Measurements from ENCODE around the gene GPT2. TPM values are rescaled to one million over a fixed set of nuclear protein-coding genes. Genes with fewer than 3 reads are reported as not detected.

Gene GPT2
- total RNA-seq, 1 donor from 2014 or later = 6.2 TPM

DNA sequence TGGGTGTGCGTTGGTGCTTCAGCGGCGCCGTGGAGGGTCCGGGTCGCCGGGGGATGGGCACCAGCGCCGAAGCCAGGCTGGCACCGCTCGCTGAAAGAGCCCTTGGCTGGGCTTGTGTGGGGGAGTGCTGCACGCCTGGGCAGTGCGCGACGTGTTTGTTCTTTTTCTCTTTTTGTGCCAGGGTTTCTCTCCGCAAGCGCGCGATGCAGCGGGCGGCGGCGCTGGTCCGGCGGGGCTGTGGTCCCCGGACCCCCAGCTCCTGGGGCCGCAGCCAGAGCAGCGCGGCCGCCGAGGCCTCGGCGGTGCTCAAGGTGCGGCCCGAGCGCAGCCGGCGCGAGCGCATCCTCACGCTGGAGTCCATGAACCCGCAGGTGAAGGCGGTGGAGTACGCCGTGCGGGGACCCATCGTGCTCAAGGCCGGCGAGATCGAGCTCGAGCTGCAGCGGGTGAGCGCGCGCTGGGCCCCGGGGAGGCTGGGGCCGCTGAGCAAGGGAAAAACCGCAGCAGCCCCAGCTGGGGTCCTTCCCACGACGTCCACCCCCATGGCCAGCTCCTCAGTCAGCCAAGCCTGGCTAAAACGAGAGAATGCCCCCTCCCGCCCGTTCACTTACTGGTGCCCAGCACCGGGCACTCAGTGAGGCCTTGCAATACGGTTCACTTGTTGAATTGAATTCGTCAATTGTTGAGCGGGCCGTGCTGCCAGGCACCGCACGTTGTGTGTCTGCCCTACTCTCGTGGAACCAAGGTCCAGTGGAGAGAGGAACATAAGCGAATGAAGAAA is 541 bp downstream of the GPT2 start:
- TF ChIP-seq, protein P1, sequence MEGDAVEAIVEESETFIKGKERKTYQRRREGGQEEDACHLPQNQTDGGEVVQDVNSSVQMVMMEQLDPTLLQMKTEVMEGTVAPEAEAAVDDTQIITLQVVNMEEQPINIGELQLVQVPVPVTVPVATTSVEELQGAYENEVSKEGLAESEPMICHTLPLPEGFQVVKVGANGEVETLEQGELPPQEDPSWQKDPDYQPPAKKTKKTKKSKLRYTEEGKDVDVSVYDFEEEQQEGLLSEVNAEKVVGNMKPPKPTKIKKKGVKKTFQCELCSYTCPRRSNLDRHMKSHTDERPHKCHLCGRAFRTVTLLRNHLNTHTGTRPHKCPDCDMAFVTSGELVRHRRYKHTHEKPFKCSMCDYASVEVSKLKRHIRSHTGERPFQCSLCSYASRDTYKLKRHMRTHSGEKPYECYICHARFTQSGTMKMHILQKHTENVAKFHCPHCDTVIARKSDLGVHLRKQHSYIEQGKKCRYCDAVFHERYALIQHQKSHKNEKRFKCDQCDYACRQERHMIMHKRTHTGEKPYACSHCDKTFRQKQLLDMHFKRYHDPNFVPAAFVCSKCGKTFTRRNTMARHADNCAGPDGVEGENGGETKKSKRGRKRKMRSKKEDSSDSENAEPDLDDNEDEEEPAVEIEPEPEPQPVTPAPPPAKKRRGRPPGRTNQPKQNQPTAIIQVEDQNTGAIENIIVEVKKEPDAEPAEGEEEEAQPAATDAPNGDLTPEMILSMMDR (IDR thresholded peaks at IDR 0.05) = no peak
- Histone ChIP-seq H3K27me3 (no peaks in the 10 kb centered on the region), H3K36me3 (no peaks in the 10 kb centered on the region), H3K4me1 (peaks cover 4% of the 10 kb centered on the region), H3K27ac (no peak overlapping the region), H3K9me3 (no peaks in the 10 kb centered on the region), H3K4me3 (peak overlapping the region; percentile 91)
- DNase-seq (no peak), ATAC-seq (peak; percentile 8)
- intact Hi-C loops (cut with DNase I) = no loop called here

DNA sequence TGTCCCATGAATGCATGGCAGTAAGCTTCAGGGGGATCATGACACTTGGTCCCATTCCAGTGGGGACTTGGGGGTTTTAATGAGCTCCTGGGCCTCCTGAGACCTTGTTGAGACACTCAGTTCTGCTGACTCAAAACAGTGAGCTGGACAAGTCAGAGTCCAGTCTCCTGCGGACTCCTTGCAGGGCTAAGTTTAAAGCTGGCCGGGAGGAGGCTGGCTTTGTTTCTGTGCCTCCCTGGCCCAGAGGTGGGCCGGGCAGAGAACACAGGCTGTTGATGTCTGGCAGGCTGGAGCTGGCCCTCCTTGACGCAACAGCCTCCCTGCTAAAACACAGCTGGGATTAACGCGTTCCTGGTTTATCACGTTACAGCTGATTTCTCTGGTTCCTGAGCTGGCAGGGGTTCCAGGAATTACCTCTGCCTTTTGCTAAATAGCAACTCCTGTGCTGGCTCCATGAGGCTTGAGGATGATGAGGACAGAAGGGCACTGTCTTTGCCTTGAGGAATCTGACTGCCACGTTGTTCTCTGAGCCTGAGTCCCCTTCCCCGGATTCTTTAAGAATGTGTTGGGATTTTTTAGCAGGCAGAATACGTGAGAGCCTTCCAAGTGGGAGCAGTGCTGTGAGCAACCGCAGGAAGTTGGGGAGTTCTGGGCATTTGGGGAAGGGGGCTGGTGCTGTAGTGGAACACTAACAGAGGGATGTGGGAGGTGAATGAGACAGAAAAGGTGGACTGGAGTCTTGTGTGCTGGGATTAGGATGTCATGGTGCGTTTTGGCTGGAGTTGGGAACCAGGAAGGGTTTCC is 2.0 kb downstream of the GPT2 start:
- Histone ChIP-seq H3K4me3 (no peak overlapping the region), H3K9me3 (no peaks in the 10 kb centered on the region), H3K27ac (no peak overlapping the region), H3K36me3 (no peaks in the 10 kb centered on the region), H3K4me1 (peaks cover 4% of the 10 kb centered on the region), H3K27me3 (no peaks in the 10 kb centered on the region)
- DNase-seq (peak; percentile 40), ATAC-seq (no peak)
- TF ChIP-seq, protein P1 (IDR thresholded peaks at IDR 0.05) = no peak
- intact Hi-C loops (cut with DNase I) = no loop called here

DNA sequence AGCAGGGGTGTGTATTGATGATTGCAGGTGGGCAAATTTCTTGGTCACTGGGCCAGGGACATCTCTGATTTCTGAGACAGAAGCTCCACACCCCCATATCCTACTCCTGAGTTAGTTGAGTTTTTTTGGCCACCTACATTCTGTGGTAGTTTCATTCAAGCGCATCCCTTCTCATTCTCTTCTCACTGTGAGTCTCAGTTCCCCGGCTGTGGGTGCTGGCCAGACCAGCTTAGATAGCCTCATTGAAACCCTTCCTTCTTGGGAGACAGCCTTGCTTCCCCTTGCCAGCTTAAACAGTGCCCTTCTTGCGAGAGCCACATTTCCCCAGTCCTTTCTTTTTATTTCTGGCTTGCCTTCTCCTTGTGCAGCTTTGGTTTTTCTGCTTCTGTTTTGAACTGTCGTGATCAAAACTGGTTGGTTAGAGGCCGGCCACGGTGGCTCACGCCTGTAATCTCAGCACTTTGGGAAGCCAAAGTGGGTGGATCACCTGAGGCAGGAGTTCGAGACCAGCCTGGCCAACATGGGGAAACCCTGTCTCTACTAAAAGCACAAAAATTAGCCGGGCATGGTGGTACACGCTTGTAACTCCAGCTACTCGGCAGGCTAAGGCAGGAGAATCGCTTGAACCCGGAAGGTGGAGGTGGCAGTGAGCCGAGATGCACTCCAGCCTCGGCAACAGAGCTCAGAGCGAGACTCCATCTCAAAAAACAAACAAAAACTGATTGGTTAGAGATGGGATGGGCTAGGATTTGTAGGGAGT is 2.8 kb downstream of the GPT2 start:
- H3K4me3 ChIP-seq = no peak overlapping the region
- peaks cover 4% of the 10 kb centered on the region for H3K4me1 ChIP-seq
- no peak overlapping the region for H3K27ac ChIP-seq
- DNase-seq (no peak), ATAC-seq (no peak)
- intact Hi-C loops (cut with DNase I) = no loop called here
- no peaks in the 10 kb centered on the region for H3K9me3 ChIP-seq
- no peaks in the 10 kb centered on the region for H3K27me3 ChIP-seq
- TF ChIP-seq, protein P1 (IDR thresholded peaks at IDR 0.05) = no peak
- no peaks in the 10 kb centered on the region for H3K36me3 ChIP-seq

DNA sequence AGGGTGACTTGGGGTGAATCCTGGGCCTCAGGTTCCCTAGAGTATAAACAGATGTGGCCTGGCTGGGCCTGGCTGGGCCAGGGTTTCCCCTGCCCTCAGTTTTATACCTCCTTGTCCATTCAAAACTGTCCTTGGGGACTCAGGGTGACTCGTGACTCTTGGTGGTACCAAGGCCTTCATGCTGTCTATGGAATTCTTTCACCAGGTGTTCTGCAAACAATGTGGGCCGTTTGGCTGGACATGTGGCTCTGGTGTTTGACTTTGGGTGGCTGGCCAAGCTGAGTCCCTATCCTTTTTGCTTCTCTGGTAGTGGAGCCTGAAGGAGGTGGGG is 3.3 kb downstream of the GPT2 start:
- Histone ChIP-seq H3K27me3 (no peaks in the 10 kb centered on the region), H3K4me1 (peaks cover 4% of the 10 kb centered on the region), H3K9me3 (no peaks in the 10 kb centered on the region), H3K36me3 (no peaks in the 10 kb centered on the region), H3K4me3 (no peak overlapping the region), H3K27ac (no peak overlapping the region)
- no peak for ATAC-seq
- no peak for DNase-seq
- TF ChIP-seq, protein P1 (IDR thresholded peaks at IDR 0.05) = no peak
- intact Hi-C loops (cut with DNase I) = no loop called here

DNA sequence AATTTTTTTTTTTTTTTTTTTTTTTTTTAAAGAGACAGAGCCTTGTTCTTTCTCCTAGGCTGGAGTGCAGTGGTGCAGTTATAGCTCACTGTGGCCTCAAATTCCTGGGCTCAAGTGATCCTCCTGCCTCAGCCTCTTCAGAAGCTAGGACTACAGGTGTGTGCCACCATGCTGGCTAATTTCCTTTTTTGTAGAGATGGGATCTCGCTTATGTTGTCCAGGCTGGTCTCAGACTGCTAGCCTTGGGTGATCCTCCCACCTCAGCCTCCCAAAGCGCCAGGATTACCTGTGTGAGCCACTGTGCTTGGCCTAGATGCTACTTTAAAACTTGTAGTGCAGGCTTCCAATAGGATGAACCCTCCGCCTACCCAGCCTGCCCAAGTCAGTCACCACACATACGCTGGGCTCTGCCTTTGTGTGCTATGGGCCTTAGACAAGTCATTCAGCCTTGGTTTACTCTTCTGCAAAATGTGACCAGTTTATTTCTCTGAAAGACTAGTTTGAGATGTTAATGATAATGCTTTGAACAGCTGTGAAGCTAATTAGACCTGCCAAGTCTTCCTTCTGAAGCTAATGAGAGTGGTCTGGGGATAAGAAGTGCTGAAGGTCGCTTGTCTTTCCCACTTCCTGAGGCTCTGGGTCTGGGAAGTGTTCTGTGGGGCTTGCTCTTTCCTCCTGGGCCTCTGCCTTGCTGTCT is 5.2 kb downstream of the GPT2 start:
- Histone ChIP-seq H3K36me3 (no peaks in the 10 kb centered on the region), H3K27ac (no peak overlapping the region), H3K9me3 (no peaks in the 10 kb centered on the region), H3K4me3 (no peak overlapping the region), H3K27me3 (no peaks in the 10 kb centered on the region), H3K4me1 (peaks cover 4% of the 10 kb centered on the region)
- ATAC-seq (no peak), DNase-seq (no peak)
- TF ChIP-seq, protein P1 (IDR thresholded peaks at IDR 0.05) = no peak
- intact Hi-C loops (cut with DNase I) = no loop called here
